Activated CD8-positive, alpha-beta memory T cell treated with anti-CD3 and anti-CD28 coated beads for 48 hours (primary cell): ENCODE measurements around the gene B3GNT7.
"Not testable (repeated sequence)": the region's sequence is repeated elsewhere in the genome, so short reads cannot be mapped to it uniquely, and the experiment has no call there.

Experiments
- DNase-seq, 3 experiments: peaks; one replicate each; pipeline ENCODE4 v3.0.0-alpha.2; 2020; ENCODE audit warnings: low read depth in 2 of 3, low spot score in 2 of 3

Gene B3GNT7, protein sequence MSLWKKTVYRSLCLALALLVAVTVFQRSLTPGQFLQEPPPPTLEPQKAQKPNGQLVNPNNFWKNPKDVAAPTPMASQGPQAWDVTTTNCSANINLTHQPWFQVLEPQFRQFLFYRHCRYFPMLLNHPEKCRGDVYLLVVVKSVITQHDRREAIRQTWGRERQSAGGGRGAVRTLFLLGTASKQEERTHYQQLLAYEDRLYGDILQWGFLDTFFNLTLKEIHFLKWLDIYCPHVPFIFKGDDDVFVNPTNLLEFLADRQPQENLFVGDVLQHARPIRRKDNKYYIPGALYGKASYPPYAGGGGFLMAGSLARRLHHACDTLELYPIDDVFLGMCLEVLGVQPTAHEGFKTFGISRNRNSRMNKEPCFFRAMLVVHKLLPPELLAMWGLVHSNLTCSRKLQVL

DNA sequence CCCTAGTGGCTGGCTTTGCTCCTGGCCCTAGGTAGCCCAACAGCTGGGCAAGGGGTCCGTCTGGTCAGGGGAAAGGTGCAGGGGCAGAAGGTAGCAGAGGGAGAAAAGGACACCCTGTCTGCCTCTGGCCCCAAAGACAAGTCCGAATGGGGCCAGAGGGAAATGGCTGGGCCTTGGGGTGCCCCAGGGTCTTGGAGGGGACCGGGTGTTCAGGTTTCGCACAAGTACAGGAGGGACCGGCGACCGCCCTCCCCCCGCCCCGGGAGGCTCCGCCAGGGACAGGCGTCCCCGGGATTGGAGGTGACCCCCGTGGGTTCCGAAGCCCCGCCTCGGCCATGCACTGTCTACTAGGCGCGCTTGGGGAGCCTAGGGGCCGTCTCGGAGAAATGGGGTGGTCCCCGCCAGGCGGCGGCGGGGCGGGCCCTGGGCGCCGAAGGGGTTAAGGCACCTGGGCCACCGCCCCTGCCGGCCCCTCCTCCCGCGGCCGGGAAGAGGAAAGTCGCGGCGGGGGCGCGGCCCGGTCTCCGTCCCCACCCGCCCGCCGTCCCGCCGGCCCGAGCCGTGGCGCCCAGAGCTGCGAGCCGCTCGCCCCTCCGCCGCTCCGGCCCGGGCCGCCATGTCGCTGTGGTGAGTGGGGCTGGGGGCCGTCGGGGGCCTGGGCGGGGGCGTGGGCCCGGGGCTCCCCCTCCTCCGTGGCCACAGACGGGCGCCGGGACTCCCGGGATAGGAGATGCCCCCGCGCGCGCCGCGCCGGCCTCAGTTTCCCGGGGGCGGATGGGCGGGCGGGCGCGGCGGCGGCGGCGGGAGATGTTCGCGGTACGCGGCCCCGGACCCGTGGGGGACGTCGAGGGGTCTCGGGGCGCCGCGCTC is at the start of gene B3GNT7:
Gene B3GNT7, plus strand, starts transcription at position 523 of the 870 bp plus-strand sequence. Its CDS starts 94 bp downstream, at position 617.
- no peak for DNase-seq

DNA sequence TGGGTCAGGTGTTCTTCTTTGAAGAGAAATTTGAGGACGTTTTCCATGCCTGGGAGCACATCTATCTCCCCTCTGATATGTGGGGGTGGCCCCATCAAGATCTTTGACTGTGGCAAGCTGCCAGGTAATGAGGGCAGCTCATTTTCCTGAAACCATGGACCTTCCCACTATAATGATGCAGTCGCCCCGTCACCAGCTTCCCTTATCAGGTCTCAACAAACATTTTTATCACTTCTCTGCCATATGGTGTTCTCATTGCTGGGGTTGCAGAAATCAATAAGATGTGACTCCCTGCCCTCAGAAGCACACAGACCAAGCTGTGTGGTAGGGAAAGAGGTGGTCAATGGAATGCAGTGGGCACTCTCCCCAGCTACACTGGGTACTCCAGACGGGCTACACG is 48.4 kb upstream of the B3GNT7 start:
- DNase-seq, result no peak

DNA sequence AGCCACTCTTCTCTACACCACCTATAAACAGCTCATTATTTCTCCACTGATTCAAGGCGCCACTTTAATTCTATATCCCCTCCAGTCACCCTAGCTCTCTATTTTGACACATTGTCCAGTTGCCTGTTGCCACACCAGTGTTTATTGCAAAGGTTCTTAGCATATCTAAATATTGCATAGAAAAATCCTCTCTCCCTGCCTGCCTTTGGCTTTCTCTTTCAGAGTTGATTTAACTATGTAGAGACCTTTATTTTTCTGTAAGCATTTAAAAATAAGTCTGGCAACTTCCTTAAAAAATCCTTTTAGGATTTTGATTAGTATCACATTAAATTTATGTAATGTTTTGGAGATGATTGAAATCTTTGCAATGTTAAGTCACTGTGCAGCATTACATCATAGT is 47.9 kb upstream of the B3GNT7 start:
- no peak for DNase-seq

DNA sequence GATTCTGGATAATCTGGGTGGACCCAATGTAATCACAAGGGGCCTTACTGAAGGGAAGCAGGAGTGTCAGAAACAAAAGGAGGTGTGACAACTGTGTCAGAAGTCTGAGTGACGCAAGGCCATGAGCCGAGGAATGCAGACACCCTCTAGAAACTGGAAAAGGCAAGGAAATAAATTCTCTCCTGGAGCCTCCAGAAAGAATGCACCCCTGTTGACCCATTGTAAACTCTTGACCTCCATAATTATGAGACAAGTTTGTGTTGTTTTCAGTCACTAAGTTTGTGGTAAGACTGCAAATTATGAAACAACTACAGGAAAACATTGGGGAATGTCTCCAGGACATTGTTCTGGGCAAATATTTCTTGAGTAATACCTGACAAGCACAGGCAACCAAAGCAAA is 47.3 kb upstream of the B3GNT7 start:
- DNase-seq, result no peak

DNA sequence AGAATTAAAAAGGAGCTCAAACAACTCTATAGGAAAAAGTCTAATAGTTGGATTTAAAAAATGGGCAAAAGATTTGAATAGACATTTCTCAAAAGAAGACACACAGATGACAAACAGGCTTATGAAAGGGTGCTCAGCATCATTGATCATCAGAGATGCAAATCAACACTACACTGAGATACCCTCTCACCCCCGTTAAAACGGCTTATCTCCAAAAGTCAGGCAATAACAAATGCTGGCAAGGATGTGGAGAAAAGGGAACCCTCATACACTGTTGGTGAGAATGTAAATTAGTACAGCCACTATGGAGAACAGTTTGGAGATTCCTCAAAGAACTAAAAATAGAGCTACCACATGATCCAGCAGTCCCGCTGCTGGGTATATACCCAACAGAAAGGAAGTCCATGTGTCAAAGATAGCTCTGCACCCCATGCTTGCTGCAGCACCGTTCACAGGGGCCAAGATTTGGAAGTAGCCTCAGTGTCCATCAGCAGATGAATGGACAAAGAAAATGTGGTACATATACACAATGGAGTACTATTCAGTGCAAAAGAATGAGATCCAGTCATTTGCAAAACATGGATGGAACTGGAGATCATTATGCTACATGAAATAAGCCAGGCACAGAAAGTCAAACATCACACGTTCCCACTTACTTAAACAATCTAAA is 46.7 kb upstream of the B3GNT7 start:
- DNase-seq, result no peak

DNA sequence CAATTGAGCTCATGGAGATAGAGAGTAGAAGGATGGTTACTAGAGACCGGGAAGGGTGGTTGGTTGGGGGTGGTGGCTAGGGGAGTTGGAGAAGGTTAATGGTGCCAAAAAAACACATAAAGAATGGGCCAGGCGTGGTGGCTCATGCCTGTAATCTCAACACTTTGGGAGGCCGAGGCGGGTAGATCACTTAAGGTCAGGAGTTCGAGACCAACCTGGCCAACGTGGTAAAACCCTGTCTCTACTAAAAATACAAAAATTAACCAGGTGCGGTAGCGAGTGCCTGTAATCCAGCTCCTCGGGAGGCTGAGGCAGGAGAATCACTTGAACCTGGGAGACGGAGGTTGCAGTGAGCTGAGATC is 46.2 kb upstream of the B3GNT7 start:
- not testable (repeated sequence) for DNase-seq

DNA sequence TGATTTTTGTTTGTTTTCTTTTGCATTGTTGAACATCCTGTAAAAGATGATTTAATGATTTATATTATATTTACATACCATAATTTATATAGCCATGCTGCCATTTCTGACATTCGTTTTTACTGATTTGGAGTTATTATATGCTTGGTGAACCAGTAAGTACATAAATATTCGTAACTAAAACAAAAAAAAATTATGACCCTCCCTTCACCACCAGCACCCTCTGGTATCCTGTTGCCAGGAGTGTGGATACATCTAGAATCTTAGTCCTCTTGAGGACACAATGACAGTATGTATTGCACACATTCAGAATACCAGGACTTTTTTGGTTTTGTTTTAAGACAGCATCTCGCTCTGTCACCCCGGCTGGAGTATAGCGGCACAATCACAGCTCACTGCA is 43.9 kb upstream of the B3GNT7 start:
- no peak for DNase-seq

DNA sequence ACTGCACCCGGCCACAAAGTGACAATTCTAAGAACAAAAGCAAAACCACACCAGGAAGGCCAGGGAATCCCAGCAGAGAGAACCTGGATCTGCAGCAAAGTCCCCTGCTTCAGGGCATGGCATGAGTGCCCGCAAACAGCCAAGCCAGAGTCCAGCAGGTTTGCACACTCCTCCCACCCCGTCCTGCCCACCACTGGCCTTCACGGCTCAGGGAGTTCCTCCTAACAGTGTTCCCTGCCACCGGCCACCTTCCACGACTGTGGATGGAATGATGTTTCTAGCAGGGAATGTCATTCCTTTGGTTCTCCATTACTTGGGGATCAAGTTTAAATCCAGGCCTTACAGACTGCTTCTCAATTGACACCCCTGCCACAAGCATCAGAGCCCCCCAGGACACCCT is 42.0 kb upstream of the B3GNT7 start:
- DNase-seq, result no peak

DNA sequence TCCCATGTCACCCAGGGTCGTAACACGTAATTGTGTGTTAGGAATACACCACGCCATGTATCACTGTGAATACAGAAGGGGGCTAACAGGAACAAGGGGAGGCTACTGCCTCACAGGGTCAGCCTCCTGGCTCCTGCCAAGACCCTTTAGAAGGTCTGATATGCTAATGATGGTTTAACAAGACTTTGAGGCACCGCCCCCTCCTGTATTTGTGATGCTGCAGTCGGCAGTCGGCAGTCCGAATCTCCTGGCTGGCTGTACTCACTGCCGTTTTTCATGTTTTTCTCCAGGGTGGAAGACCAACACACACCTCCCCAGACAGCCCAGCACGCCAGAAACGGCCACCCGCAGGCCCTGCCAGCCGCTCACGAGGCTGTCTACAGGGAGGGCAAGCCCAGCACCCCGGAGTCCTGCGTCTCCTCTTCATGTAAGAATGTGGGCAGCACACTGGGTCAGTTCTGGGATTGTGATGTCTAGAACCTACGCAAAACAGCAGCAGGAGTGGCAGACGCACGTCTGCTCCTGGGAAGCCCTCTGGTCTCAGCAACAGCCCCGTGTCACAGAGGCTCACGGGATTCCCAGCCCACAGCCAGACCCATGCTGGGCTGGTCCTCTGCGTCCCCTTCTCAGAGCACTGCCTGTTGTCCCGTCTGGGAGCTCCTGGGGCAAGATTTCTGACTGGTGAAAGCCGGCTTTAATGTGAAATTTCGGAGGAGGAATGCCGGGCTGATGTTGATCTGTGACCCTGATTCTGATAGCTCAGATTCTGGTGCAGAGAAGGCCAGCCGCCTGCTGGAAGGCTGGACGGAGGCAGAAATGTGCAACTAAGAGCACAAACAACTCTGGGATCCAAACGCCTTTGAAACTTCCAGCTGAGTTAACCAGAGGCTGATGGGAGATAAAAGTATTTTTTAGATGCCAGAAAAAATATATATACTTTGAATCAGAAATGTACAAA is 39.7 kb upstream of the B3GNT7 start:
- DNase-seq, result no peak

DNA sequence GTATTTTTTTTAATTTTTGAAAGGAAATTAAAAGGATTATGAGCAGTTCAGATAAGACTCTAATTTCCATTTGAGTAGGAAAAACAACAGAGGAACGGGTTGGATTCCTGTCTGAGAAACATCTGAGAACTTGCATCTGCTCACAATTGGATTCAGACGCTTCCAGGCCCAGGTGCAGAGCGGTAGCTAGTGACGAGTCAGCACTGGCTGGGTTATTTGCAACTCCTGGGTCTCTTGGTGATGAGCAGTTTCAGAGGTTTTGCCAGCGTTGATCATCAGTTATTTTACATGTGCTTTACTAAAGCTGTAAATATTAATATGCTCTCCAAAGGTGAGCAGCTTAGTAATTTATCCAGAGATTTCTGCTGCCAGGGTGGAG is 39.1 kb upstream of the B3GNT7 start:
- no peak for DNase-seq

DNA sequence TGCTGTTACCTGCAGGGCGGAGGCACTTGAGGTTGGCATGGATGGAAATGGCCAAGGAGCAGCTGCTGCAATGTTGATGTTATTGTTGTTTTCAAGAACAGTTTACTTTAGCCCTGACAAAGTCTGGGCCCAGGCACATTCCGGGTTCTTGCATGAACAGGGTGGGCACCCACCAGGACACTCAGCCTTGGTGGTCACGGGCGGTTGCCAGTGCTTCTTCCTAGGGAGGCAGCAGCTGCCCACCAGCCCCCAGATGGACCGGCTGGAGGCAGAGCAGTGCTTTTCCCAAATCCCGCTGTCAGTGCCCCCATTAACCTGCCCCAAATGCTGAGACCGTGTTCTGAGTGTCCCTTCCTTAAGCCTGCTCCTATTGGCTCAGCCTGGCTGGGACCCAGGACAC is 38.5 kb upstream of the B3GNT7 start:
- DNase-seq, result no peak

DNA sequence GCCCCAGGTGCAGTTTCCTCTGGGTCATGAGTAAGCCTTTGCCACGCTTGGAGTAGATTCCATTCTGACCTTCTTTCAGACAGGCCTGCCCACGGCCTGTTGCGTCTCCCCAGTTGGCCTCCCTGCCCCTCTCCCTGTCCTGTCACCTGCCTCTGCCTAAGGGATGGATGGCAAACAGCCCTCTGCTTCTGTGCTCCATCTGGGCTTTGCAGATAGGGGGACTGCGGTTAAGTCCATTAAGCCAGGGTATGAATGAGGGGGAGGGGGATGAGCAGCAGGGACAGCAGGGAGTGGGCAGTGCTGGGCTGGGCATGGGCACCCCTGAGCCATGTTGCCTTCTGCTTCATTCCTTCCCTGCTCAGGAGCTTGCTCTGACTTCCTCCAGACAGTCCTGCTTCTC is 37.6 kb upstream of the B3GNT7 start:
- no peak for DNase-seq

DNA sequence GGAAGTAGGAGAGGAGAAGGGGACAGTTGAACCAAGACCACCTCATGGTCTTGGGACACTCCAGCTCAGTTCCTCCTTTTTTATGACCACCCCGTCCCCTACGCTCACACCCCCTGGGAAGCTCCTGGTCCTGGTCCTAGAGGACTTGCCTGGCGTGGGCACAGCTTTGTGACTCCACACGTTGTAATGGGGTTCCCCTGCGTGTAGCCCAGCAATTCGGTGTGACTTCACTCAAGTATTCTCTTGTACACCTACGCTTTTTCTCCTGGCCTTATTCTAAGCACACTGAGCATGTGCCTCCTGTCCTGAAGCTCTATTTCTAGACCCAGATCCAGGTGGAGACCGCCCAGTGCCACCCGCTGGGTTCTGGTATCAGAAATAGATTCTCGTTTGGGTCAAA is 36.1 kb upstream of the B3GNT7 start:
- no peak for DNase-seq

DNA sequence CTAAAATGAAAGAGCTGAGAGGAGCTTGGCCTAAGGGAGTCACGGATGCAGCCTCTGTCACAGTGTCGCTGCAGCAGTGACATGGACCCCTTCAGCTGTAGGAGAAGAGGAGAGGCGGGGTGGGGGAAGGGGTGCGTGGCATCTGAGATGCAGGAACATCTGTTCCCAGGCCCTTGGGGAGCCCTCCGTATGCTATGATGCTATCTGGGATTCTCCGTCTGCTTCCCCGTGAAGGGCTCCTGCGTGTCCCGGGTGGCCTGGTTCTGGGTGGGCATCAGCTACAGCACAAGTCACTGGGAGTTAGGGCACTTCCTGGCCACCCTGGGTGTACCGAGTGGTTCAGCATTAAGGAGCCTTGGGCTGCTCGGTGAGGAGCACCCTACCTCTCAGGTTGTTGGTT is 35.6 kb upstream of the B3GNT7 start:
- DNase-seq, result no peak

DNA sequence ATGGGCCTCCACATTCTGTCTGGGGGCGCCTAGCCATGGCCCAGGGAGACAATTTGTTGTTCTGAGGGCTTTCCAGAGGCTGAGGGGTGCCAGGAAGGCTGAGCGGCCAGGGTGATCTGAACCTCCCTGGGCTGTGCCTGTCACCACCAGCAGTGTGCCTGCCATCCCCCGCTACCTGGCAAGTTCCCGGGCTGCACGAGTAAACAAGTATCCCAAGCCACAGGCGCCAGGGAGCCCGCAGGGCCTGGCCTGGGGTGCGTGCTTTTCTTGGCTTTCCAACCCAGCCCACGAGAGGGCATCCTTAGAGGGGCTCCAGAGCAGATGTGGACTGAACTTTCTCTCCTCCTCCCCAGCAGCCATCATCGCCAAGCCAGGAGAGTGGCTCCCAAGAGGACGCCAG is 35.1 kb upstream of the B3GNT7 start:
- DNase-seq, result no peak

DNA sequence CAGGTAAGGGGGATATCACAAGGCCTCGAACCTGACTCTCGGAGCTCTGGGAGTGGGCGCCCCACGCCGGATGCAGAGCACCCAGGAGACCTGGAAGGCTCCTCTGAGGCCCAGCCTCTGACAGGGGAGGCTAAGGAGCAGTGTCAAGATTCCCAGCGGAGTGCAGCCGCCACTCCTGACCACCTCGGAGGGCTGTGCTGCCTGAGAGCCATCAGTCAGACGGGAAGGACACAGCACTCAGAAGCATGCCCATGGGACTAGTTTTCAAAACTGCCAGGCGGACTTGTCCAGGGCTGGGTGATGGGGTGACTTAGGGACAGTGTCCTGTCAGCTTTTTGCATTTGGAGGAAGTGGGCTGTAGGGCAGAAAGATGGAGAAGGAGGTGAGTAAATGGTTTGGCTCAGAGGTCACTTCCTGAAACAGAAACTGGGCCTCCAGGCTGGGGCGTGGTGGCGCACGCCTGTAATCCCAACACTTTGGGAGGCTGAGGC is 34.6 kb upstream of the B3GNT7 start:
- no peak for DNase-seq

DNA sequence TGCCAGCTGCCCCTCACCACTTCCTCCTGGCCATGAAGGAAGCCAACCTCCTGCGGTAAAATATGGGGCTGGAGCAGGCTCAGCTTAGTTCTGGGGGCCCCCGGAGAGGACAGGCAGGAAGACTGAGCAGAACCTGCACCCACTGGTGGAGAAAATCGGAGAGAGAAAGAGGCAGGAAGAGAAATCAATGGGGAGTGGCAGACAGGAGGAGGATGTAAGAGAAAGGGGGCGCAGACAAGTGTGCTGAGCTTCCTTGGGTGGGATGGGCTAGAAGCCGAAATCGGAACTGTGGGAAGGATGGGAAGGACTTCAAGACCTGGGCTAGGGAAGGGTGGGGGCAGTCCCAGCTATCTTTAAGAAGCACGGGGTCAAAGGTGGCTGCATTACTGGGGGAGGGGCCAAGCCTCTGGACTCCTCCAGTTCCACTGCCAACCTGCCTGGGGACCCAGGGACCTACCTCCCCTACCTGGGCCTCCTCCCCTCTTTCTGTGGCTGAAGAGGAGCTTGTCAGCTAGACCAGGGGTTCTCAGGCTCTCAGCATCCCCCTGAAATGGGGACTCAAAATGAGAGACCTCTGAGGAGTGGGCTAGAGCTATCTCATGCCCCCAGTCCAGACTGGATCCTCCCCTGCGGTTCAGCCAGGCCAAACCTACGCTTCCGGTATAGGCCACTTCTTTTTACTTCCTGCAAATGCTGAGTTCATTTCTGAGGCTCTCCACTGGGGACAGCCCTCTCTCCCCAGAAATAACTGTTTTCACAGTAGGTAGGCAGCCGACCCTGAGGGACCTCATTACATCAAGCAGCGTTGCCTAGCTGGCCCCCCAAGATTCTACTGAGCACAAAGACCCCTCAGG is 33.6 kb upstream of the B3GNT7 start:
- no peak for DNase-seq

DNA sequence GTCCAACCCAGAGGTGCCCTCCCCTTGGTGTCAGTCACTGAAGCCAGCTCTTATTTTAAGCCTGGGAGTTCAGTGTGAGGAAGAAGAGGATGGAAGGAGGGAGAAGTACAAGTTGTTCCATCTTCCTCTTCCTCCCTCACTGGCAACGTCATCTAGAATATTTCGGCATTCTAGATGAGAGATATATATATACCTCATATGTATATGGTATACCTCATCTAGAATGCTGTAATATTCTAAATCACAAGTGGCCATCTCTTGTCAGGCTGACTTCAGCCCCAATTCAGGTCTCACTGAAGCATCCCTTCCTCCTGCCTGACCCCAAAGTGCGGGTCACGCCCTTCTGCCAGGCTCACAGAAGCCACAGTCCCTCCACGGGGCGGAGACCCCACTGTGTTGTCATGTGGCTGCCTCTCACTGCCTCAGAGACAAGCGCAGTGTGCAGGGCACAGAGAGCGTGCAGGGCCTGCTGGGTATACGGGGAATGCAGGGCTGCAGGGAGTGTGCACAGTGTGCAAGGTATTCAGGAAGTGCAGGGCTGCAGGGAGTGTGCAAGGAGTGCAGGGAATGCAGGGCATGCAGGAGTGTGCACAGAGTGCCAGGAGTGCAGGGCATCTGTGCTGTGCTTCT is 32.8 kb upstream of the B3GNT7 start:
- no peak for DNase-seq

DNA sequence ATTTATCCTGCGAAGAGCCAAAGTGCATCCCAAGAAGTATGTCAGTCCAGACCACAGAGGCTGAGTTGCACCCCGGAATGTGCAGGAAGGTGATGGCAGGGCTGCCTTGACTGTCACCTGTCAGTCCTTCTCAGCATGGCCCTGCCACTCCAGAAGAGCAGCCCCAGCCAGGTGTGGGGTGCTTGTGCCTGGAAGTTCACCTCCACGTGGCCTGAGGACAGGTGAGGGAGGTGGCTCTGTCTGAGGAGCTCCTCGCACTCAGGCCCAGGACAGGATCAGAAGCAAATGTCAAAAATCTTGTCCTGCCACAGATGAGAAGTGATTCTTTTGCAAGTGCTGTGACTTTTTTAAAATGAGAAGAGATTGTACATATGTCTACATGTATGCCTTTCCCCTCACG is 31.4 kb upstream of the B3GNT7 start:
- DNase-seq, result no peak
